ENCODE measurements around the gene RNF207.
A peak's percentile ranks its signal among the peaks of the same experiment; 100 is the strongest.

Gene RNF207

DNA sequence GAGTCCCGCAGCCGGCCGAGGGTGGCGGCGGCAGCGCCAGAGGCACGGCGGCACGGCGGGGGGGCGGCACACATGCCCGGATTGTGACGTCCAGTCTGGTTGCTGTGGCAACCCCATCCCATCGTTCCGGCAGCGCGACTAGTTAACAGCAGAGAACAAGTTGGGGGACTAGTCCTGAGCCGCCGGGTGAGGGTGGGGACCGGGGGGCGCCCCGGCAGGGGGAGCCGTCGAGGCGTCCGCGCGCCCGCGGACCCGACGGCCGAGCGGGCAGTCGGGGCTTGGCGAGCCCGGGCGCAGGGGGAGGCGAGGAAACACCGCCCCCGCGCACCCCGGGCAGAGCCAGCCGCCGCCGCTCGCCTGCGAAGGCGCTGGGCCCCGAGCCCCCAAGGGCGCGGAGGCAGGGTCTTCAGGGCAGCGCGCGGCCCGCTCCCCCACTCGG, 25.6 kb upstream of the RNF207 start, which contains the start of gene CHD5:
CHD5 (minus strand) TSS at position 54 of the 439 bp plus-strand sequence. CDS start 298 bp downstream, outside the sequence.
- no peaks in the 10 kb centered on the region for H3K4me1 ChIP-seq
- H3K9ac ChIP-seq: no peak within 1 kb of the TSS
- H2AFZ ChIP-seq: peak within 1 kb of the TSS; percentile 33
- H3K9me3 ChIP-seq (ENCODE audit: control insufficient read depth, low read length): no peaks in the 10 kb centered on the region
- peaks cover 8% of the 10 kb centered on the region for H3K27me3 ChIP-seq (ENCODE audit: control insufficient read depth, insufficient read depth, low read length)
- no peak within 1 kb of the TSS for H3K4me3 ChIP-seq (ENCODE audit: low read depth, low read length)
- no peak within 1 kb of the TSS for H3K27ac ChIP-seq
- no peaks in the 10 kb centered on the region for H3K79me2 ChIP-seq
- peak within 1 kb of the TSS; percentile 17 for H3K4me2 ChIP-seq (ENCODE audit: low read length)
- TF ChIP-seq, protein P1, sequence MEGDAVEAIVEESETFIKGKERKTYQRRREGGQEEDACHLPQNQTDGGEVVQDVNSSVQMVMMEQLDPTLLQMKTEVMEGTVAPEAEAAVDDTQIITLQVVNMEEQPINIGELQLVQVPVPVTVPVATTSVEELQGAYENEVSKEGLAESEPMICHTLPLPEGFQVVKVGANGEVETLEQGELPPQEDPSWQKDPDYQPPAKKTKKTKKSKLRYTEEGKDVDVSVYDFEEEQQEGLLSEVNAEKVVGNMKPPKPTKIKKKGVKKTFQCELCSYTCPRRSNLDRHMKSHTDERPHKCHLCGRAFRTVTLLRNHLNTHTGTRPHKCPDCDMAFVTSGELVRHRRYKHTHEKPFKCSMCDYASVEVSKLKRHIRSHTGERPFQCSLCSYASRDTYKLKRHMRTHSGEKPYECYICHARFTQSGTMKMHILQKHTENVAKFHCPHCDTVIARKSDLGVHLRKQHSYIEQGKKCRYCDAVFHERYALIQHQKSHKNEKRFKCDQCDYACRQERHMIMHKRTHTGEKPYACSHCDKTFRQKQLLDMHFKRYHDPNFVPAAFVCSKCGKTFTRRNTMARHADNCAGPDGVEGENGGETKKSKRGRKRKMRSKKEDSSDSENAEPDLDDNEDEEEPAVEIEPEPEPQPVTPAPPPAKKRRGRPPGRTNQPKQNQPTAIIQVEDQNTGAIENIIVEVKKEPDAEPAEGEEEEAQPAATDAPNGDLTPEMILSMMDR (IDR thresholded peaks at IDR 0.05): no peak
- H3K36me3 ChIP-seq (ENCODE audit: control insufficient read depth, insufficient read depth, low read length): no peaks in the 10 kb centered on the region

DNA sequence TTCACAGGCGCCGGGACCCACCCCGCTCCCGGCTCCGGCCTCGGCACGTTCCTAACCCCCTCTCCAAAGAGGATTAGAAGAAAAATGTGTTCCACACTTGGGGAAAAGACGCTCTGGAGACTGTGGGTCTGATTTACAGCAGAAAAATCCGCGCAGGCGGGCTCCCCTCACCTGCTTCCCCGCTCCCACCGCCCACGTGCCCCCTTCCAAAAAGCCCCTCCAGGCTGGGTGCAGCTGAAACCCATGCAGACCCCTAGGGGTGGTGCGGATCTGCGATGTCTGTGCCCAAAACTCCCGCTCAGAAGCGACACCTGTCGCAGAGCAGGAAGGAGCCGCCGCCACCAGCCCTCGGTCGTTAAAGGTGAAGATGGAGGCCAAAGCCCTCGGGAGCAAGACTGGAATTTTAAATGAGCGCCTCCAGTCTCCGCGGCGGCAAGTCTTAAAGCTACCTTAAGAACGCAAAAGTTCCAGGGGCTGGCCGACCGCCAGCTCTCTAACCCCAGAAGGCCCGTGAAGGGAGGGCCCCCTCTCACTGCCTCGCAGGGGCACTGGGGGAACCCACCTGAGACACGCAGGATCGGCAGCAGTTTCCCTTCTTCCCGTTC, 25.1 kb upstream of the RNF207 start:
- no peaks in the 10 kb centered on the region for H3K4me1 ChIP-seq
- no peaks in the 10 kb centered on the region for H3K79me2 ChIP-seq
- no peaks in the 10 kb centered on the region for H3K36me3 ChIP-seq (ENCODE audit: control insufficient read depth, insufficient read depth, low read length)
- H3K27ac ChIP-seq: no peak overlapping the region
- H2AFZ ChIP-seq: peak overlapping the region; percentile 33
- H3K4me3 ChIP-seq (ENCODE audit: low read depth, low read length): no peak overlapping the region
- no peaks in the 10 kb centered on the region for H3K9me3 ChIP-seq (ENCODE audit: control insufficient read depth, low read length)
- H3K9ac ChIP-seq: no peak overlapping the region
- TF ChIP-seq, protein P1 (IDR thresholded peaks at IDR 0.05): no peak
- H3K4me2 ChIP-seq (ENCODE audit: low read length): peak overlapping the region; percentile 17
- H3K27me3 ChIP-seq (ENCODE audit: control insufficient read depth, insufficient read depth, low read length): peaks cover 8% of the 10 kb centered on the region

DNA sequence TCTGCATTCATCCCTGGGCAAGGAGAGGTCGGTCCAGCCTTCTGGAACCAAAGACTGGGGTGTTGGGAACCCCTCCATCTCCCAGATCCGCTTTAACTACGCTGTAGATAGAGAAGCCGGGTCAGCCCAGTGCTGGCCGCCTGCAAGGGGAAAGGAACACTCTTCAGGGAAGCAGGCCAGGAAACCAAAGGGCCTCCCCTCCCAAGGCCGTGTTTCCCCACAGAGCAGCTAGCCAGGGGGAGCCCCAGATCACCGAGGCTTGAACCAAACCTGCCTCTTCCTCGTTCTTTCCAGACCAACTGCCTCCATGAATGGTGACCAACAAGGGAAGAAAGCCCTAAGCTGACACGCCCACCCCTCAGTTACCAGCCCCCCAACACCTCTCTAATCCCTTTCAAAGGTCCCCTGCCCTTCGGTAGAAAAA, 24.6 kb upstream of the RNF207 start:
- Histone ChIP-seq H3K4me3 (ENCODE audit: low read depth, low read length) (no peak overlapping the region), H3K9me3 (ENCODE audit: control insufficient read depth, low read length) (no peaks in the 10 kb centered on the region), H3K4me2 (ENCODE audit: low read length) (no peak overlapping the region), H2AFZ (no peak overlapping the region), H3K36me3 (ENCODE audit: control insufficient read depth, insufficient read depth, low read length) (no peaks in the 10 kb centered on the region), H3K79me2 (no peaks in the 10 kb centered on the region), H3K9ac (no peak overlapping the region), H3K4me1 (no peaks in the 10 kb centered on the region), H3K27me3 (ENCODE audit: control insufficient read depth, insufficient read depth, low read length) (peaks cover 8% of the 10 kb centered on the region), H3K27ac (no peak overlapping the region)
- TF ChIP-seq, protein P1 (IDR thresholded peaks at IDR 0.05): no peak

DNA sequence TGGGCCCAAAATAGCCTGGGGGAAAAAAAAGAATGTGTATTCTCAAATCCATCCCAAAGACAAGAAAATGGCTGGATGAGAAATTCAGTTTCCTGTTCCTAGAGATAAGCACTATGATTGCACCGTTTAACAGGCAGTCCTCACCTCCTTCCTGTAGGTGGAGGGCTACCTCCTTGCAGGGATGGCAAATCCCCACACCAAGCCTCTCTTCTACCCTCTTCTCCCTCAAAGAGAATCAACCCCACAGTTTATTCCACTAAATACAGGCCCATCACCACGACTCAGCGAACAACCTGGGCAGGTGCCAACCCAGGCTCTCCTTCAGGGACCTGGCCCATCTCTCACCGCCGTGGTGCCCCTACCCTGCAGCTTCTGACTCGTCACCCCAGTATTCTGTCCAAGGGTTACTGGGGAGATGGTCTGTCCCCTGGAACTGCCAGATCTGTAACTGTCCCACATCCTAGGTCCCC, 22.4 kb upstream of the RNF207 start:
- Histone ChIP-seq H3K36me3 (ENCODE audit: control insufficient read depth, insufficient read depth, low read length) (no peaks in the 10 kb centered on the region), H3K9ac (no peak overlapping the region), H3K79me2 (no peaks in the 10 kb centered on the region), H3K4me1 (no peaks in the 10 kb centered on the region), H3K27me3 (ENCODE audit: control insufficient read depth, insufficient read depth, low read length) (peaks cover 3% of the 10 kb centered on the region), H3K4me2 (ENCODE audit: low read length) (no peak overlapping the region), H3K4me3 (ENCODE audit: low read depth, low read length) (no peak overlapping the region), H3K9me3 (ENCODE audit: control insufficient read depth, low read length) (no peaks in the 10 kb centered on the region), H3K27ac (no peak overlapping the region), H2AFZ (no peak overlapping the region)
- TF ChIP-seq, protein P1 (IDR thresholded peaks at IDR 0.05): no peak
